GM18526 (cell line): Measurements from ENCODE around the gene RBM43.

ENCODE experiments used
- POLR2A ChIP-seq: IDR thresholded peaks from 3 replicates; pipeline ENCODE4 v1.6.1; 2011; ENCODE audit not compliant: insufficient read length; ENCODE audit errors: extremely low read depth

The RBM43 gene

DNA sequence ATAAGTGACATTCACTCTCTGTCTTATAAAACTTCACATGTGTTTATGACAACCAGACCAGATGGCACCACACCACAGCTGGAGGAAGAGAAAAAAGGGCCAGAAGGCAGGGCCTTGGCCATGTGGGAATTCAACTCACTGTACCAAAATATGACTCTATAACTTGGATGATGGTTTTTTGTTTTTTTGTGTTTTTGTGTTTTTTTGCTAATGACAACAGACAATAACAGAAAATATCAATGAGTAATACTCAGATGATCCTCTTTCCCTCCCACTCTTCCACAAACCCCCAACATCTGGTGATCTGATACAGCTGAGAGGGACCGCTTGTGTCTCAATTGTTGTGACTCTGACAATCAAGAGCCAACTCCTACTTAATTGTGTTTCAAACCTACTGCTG, 15.4 kb upstream of the RBM43 start:
- TF ChIP-seq POLR2A, result no peak

DNA sequence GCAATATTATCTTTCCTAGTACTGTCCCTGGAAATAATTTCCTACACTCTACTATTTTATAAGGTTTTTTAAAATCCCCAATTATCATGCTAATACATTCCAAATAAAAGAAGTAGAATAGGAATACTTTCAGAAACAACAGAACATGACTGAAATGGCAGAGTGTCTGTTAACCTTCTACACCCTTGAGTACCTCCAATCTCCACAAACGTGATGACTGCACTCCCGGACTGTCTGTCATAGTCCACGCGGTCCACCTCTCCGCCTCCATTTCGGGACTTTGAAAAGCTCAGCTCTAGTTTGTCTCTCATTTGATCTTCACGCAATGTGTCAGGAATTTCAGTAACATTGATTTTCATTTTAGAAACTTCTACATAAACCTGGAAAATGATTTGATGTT, 13.6 kb upstream of the RBM43 start:
- TF ChIP-seq POLR2A, result no peak

DNA sequence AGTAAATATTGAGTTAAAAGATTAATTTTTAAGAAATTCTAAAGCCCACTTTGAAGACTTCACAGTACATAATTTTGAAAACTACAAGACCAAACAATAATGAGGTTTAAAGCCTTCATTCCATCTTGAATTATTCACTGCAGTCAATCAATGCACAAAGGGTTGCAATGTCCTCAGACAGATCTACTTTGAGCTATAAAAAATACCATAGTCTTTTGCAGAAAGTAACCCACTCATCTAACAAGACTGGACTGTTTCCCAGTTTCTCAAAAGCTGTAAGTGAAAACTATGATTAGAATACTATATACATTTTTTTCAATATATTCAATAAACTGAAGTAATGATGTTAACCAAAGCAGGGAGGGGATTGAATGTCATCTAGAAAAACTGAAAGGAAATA, 10.2 kb upstream of the RBM43 start:
- TF ChIP-seq POLR2A, result no peak

DNA sequence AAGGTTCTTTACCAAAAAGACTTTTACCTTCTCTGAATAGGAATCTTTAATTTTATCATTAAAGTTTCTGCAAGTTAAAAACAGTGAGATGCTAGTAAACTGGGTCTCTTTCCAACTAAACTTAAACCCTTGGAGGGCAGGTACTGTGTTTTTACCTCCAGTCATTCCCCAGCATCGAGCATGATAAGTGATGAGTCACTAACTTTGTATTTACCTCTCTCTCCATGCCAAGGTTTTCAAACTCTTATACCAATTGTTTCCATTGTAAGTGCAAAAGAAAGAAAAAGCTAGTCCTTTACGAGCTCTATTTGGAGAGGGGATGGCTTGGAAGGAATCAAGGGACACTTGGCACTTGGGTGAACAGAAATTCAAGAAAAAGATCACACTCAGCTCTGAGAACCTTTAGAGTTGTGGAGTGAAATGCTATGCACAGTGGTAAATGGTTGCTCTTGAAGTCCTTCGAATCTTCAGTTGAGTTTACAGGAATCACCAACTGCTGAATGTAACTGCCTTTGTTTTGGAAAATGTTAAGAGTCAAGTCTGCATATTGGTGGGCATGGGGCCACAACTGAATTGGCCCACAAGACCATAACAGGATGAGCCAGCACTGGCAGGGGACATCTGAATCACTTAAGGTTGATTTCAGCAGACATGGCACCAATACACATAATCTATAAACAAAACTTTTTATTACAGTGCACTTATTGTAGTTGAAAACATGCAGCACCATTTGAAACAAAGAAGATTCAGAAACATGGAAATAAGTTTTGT, 8.3 kb upstream of the RBM43 start:
- no peak for TF ChIP-seq POLR2A

DNA sequence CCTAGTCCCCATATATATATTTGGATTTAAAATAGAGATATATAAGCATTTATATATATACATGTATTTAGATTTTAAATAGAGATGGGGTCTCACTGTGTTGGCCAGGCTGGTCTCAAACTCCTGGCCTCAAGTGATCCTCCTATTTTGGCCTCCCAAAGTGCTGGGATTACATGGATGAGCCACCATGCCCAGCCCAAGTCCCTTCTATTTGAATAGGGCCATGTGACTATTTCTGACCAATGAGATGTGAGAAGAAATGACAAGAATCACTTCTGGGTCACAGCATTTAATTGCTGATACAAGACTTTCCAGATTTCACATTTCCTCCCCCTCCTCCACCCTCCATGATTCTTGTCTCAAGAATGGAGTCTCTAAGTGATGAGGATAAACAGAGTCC, 6.4 kb upstream of the RBM43 start:
- no peak for TF ChIP-seq POLR2A

DNA sequence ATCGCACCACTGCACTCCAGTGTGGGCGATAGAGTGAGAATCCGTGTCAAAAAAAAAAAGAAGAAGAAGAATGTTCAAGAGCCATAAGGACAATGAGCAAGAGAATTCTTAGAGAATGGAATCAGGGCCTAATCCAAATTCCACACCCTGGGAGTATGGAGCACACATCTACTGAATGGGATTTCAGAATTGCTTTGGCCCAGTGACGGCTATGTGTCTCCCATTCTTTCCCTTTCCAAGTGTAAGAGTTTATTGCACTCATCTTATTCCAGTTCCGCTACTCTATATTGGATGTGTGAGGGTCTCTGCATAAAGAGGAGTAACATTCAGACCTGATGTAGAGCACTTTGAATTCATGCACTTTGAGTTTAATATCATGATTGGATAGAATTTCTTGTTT, 5.9 kb upstream of the RBM43 start:
- TF ChIP-seq POLR2A, result no peak

DNA sequence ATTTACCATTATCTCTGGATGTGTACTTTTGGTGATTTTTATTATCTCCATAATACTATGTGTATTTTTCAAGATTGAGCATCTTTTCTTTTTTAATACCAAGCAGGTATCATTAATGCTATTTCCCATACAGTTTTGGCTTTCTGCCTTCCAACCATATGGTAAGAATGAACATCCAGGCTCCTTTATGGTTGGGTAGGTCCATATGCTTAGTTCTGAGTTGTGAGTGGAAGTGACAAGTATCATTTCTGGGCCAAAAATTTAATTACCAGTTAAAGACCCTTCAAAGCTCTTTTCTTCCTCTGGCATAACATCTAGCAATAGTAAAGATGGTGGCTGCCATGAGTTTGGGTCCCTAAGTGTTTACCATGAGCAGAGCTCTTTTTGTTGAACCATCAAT, 4.3 kb upstream of the RBM43 start:
- no peak for TF ChIP-seq POLR2A

DNA sequence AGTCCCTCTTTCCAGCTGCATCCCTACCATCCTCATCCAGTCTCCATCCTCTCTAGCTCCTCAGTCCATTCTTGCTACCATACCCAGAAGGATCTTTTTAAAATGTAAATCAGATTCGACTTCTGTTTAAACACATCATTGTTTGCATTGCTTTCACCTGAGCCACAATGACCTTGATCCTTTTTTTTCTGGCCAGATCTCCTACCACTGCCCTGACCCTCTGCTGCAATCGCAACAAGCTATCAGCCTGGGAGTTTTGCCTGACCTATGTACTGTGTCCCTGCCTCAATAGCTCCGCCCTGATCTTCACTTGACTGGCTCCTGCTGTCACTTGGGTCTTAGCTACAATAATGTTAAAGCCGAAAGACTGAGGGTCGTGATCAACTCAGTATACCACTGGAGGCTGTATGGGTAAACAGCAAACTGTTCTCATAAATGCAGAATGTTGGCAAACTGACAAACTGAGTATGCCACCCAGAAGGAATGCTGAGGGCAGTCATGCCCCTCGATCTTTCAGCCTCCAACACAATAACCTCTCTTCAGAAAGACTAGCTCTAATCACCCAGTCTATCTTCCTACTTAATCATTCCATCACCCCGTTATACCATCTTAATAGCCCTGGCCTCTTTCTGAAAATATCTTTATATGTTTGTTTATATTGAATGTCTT, 2.6 kb upstream of the RBM43 start:
- TF ChIP-seq POLR2A, result no peak

DNA sequence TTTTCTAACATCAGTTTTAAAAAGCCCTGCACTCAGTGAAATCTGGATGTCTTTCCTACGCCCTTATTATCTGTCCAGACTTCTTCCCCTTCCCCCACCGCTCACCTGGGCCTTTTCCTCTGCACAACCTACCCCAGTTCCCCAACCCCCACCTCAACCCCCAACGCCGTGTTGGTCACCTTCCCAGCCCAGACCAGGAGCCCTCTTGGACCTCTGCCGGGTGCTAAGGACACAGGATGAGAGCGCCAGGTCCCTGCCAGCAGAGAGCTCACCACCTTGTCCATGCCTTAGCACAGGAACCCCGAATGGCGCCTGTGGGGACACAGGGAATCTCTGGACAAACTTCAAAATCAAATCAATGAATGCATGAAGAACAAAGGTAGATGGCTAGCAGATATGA, 966 bp upstream of the RBM43 start:
- no peak for TF ChIP-seq POLR2A

DNA sequence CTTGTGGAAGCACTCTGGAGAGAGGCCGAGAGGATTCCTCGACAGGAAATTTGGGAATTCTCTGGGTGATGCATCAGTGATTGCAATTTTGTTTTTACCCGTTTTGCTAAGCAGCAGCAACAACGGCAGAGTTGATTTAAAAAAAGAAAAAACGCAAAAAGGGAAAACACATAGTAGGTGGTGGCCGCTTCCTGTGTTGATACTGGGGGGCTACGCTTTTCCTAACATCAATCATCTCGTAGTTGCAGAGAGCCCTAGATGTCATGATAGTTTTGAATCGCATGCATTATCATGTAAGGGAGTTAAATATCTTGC, 271 bp upstream of the RBM43 start:
- no peak for TF ChIP-seq POLR2A

DNA sequence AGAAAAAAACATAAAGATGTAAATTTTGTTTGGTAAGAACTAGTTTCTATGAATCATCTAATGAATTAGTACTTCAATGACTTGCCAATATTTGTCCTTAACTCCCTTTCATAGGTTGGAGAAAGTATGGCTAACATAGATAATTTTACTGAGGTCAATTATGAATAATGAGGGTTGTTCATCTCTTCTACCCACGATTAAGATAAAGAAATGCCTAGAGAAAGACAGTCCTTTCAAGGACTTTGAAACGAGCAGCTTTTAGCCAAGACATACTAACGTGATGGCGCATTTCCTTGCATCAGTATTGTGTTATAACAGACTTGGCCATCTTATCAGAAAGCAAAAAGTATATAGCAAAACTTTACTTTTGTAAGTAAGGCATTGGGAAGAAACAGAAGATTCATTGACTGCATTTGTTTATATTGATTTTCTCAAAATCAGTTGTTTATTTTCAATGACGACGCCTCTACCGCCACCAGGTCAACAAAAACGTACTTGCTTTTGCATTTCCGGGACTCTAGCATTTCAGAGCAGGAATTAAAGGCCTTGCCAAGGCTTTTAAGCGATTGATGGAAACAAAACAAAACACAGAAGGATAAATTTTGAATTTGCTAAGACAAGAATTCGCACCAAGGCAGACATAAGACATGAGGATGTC, 961 bp downstream of the RBM43 start:
- no peak for TF ChIP-seq POLR2A

DNA sequence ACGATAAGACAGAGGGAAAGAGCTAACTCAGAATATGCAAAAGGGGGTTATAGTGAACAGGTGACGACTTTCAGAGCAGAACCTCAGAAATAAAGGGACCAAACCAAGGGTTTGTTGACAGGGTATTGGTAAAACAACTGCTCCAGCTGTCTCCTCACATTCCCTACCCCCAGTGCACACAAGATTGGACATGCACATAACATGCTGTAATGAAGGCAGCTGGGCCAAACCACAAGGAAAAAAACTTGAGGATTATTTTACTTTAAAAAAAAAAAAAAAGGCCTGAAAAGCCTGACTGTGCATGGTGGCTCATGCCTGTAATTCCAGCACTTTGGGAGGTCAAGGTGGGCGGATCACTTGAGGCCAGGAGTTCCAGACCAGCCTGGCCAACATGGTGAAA, 3.5 kb downstream of the RBM43 start:
- no peak for TF ChIP-seq POLR2A

DNA sequence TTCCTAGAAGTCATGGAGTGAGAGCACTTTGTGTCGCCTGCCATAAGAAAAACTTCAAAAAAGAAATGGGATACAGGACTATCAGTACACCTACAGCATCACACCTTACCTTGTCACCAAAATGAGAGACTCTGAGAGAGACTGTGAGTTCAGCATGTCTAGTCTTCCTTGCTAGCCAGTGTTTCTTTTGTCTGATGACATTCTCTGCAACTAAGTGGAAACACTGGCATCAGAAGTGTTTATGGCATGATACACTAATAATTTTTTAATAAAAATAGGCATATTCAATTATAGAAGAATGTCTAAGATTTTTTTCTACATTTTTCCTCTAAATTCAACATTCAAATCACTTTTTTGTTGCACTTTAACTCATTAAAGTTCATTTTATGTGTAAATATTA, 9.0 kb downstream of the RBM43 start:
- TF ChIP-seq POLR2A, result no peak

DNA sequence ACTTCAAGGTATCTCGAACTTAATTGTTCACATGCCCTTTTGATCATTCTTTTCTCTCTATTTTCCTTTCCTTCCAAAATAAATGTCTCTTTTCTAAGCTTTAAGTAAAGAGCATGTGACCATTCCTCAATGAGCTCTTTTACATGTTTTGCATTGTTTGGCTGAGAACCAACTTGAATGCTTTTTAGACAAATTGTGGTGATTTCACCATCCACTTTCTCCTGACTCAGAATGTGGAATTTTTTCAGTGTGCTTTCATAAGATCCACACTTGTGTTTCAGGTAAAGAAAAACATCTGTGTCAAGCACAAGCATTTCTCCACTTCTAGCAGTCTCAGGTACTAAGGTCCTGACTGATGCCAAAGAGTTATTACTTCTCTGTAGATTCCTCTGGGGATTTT, 10.7 kb downstream of the RBM43 start:
- no peak for TF ChIP-seq POLR2A

DNA sequence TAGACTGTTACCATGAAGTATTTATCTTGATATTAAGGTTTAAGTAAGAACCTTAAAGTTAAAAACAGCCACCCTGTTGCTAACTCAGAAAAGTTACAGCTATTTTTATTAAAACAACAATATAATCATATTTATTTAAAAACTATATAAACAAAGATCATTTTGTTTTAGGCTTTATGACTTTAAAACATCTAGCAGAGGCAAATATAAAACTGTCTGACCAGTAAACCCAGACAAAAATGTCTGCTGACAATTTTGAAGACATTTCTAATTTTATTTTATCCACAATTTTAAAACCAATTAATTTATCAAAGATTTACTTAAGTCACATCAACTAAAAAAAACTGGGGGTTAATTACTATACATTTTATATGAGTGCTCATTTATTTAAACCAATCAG, 14.2 kb downstream of the RBM43 start:
- no peak for TF ChIP-seq POLR2A

DNA sequence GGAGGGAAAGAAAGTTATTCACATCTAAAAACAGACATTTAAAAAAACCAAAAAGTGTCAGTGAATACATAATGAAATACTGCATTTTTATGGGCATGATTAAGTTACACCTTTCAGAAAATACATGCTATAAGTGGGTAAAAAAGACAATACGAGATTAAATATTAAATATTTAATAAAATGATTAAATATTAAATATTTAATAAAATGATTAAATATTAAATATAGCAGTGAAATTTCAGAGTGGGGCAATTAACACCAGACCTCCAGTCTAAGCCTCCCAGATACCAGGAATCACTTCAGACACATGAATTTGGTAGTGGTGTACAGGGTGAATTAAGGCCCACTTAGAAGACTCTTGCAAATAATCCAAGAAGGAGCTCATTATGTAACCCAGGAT, 15.5 kb downstream of the RBM43 start:
- TF ChIP-seq POLR2A, result no peak

DNA sequence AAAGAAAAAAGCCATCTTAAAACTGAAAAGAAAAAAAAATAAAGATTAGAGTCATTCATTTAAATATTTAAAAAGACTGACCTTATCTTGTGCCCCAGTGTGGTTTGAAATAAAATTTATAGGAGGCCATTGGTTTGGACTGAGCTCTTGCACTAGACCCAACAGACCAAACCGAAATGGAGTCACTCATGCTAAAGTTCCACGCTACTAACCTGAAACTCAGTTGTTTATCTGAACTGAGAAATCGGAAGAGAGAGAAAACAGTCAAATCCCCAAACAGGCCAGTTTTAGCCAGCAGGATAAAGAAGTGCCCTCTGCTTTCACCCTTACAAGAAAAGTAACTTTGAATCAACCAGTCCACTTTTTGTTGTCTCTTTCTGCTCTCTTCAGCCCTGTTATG, 18.2 kb downstream of the RBM43 start:
- TF ChIP-seq POLR2A, result no peak

DNA sequence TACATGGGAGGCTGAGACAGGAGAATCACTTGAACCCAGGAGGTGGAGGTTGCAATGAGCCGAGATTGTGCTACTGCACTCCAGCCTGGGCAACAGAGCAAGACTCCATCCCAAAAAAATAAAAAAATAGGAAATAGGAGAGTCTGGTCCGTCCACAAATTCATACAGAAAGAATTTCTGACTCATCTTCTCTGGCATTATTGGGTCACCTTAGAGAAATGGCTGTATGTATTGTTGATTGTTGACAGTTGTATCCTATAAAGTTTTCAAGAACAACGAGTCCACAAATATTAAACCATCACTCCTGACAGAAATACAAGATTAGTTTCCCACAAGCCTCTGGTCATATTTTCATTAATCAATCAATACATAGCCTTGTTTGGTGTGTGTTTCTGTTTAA, 20.4 kb downstream of the RBM43 start:
- no peak for TF ChIP-seq POLR2A
